Femur (tissue), 1 donor: ENCODE data around the gene NFASC.

Source experiments
- DNase-seq: peaks from one replicate; pipeline ENCODE4 v3.0.0-alpha.2; 2017

NFASC gene

GRCh38 chr1:204987689-204988088 lies 117.0 kb downstream of the NFASC start:
- no peak for DNase-seq

- no peak for DNase-seq
Observed at GRCh38 chr1:204988196-204988595, 117.5 kb downstream of the NFASC start.

GRCh38 chr1:204989266-204990058 lies 118.8 kb downstream of the NFASC start:
- DNase-seq: peak; percentile 84

- DNase-seq: no peak
Observed at GRCh38 chr1:204990059-204990664, 119.5 kb downstream of the NFASC start.

- DNase-seq: no peak
Observed at GRCh38 chr1:204990721-204991341, 120.2 kb downstream of the NFASC start.

DNA sequence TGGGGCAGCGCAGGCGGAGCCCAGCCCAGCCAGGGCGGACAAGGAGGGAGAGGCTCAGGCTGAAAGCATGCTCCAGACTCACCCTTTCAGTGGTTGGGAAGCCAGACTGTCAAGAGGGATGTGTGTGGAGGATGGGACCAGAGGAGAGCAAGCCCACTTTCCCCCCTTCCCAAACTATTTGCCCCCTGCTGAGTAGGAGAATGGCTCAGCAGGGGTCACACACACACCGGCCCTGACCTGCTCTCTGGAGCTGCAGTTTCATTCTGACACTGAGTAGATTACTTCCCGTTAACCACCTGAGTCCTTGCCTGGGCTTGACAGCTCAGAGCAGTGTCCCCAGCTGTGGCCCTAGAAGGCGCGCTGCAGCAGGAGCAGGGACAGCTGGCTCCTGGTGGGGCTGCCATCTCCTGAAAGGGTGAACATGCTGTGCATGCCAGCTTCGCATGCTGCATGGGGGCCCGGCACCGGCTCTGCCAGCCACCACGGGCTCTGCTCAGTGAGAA lies 120.7 kb downstream of the NFASC start:
- no peak for DNase-seq

GRCh38 chr1:204992201-204992997 lies 121.7 kb downstream of the NFASC start:
- DNase-seq: peak; percentile 53

- DNase-seq: no peak
Observed at GRCh38 chr1:204992998-204993314, 122.3 kb downstream of the NFASC start.

- no peak for DNase-seq
Observed at GRCh38 chr1:204994086-204994862, 123.6 kb downstream of the NFASC start.

DNA sequence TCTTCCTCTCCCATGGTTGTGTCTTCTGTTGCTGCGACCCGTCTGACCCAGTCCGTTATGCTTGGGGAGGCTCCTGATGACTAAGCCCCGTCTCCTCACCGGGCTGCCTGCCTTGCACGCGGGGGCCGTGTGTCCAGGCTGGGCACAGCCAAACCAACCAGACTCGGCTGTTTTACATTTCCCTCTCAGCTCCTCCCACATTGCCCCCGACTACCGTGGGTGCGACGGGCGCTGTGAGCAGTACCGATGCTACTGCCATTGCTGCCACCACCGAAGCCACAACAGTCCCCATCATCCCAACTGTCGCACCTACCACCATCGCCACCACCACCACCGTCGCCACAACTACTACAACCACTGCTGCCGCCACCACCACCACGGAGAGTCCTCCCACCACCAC lies 126.3 kb downstream of the NFASC start:
- no peak for DNase-seq

DNA sequence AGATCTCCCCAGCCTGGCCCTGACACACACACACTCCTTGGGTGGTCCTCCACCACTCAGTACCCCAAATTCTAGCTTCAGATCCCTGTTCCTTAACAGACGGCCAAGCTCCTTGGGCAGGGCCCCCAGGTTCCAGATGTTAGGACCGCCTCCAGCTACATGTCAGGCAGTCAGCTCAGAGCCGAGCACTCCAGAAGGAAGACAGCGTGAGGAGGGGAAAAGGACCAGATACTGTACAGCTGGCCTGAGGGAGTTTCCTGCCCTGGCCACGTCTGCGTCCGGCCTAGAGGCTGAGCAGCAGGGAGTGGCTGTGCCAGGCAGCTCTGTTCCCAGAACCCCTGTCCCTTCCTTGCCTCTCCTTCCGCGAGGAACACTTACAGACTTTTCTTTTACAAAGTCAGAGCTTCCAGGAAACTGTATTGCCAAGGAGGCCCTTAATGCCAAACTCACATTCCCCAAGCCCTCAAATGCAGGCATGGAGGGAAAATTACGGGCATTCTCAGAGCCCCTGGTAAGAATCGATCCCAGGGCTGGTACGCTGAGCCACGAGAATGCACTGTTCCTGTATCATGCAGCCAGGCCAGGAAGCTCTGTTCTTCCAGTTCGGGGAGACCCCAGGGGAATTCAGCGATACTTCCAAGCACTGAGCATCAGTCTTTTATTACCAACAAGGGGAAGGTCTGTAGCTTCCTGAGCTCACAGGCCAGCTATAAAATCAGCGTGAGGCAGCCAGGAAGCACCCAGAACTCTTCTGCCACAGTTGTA lies 127.1 kb downstream of the NFASC start:
- DNase-seq: peak; percentile 62

- no peak for DNase-seq
Observed at GRCh38 chr1:205001162-205001561, 130.5 kb downstream of the NFASC start.

- DNase-seq: no peak
Observed at GRCh38 chr1:205002705-205003104, 132.0 kb downstream of the NFASC start.

GRCh38 chr1:205003358-205004131 lies 132.9 kb downstream of the NFASC start:
- no peak for DNase-seq

DNA sequence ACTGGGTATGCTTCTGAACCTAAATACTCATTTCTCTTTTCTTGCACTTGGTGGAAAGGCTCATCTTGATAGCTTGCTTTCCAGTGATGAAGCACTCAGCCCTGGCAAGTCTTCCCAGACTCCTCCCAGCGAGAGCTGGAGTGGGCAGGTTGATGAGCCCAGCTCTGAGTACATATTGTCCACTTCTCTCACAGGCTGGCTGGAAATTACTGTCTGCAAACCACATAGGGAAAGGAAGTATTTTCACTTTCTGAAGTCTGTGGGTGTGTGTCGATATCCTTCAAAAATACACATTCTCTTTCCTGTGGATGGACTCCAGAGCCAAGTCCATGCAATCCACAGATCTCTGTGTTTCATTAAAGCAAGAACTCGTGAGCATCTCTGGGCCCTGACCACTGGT lies 133.7 kb downstream of the NFASC start:
- DNase-seq: peak; percentile 44

DNA sequence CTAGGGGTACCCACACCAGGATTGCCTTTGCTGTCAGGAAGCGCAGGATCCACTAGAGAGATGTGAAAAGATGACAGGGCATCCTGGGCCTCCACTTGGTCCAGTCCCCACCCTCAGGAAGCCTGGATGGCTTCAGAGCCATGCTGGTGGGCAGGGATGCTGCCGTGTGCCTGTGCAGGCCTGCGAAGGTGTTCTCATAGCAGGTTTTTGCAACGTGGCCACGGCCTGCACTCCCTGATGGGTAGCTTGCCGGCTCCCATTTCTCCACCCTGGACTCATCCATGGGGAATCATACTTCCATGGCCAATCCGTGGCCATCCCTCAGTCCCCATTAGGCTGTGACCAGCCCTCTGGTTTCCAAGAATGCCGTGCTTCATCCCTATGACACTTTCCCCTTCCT lies 138.2 kb downstream of the NFASC start:
- no peak for DNase-seq

DNA sequence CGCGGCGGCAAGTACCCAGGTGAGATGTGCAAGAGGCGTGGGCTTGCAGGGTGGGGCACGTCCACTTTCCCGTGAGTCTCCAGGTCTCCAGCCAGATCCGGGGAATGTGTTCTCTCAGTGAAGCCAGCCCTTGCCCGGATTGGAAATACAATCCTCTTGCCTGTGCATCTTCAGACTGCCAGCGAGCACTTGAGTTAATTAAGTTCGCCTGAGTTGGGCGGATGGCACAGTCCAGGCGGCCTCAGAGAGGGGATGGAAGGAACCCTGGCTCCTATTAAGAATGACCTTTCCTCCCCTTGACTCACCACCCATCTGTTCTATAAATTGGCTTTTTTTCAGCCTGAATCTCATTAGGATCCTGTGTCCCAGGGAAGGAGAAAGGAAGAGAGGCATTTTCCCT lies 139.0 kb downstream of the NFASC start:
- no peak for DNase-seq

- DNase-seq: no peak
Observed at GRCh38 chr1:205012391-205013140, 141.9 kb downstream of the NFASC start.

DNA sequence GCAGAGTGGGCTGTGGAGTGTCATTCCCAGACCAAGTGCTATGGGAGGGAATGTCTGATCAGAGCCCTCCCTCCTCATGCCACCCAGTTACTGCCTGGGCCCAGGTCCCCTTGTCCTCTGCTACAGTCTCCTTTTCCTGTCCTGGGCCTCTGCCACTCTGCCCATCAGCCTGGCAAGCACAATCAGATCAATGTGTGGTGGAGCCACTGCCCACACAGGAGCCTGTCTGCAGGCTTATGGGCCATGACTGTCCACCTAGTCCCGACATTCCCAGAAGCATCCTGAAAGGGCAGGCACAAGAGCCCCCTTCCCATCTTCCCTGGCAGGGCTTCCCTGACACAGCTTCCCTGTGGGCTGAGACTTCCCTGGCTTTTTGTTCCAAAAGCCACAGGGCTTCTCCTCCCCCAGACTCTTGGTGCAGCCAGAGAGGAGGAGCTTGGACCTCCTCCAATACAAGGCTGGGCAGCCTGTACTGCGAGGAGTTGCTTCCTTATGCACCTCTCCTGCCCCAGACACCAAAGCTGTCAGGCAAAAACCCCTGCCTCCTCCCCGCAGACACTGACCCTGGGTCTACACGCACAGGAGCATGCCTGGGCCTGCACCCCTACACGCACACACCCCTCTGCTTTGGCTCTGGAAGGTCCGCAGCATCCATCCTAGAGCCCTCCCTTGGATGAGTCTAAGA lies 143.2 kb downstream of the NFASC start:
- peak; percentile 70 for DNase-seq
